H9 (cell line): ENCODE measurements around the gene TIMM9. TPM values are rescaled to one million over a fixed set of nuclear protein-coding genes. Genes with fewer than 3 reads are reported as not detected.

Experiments used
- DNase-seq: peaks from one replicate; pipeline ENCODE4 v3.0.0-alpha.2; 2017
- H2AFZ ChIP-seq: one replicate; pipeline ENCODE4 v1.6.1; 2013; ENCODE audit warnings: mild to moderate bottlenecking, low read length, control low read depth, moderate library complexity
- H2AK5ac ChIP-seq: 2 replicates; pipeline ENCODE4 v1.6.1; 2013; ENCODE audit warnings: low read length, control low read depth, mixed read lengths; ENCODE audit not compliant: insufficient read length
- H2BK120ac ChIP-seq: one replicate; pipeline ENCODE4 v1.6.1; 2013; ENCODE audit warnings: low read depth, mild to moderate bottlenecking, low read length, control low read depth, inconsistent platforms; ENCODE audit not compliant: poor library complexity, severe bottlenecking
- H2BK12ac ChIP-seq: 2 replicates; pipeline ENCODE4 v1.6.1; 2013; ENCODE audit warnings: low read length, control low read depth, mixed read lengths, low read depth; ENCODE audit not compliant: insufficient read length
- H2BK15ac ChIP-seq: 2 replicates; pipeline ENCODE4 v1.6.1; 2013; ENCODE audit warnings: low read depth, low read length, control low read depth
- H2BK20ac ChIP-seq: one replicate; pipeline ENCODE4 v1.6.1; 2013; ENCODE audit warnings: low read depth, mild to moderate bottlenecking, low read length, control low read depth, inconsistent platforms; ENCODE audit not compliant: poor library complexity, severe bottlenecking
- H2BK5ac ChIP-seq: 2 replicates; pipeline ENCODE4 v1.6.1; 2013; ENCODE audit warnings: low read length, control low read depth, mixed read lengths; ENCODE audit not compliant: insufficient read length
- H3K14ac ChIP-seq: 2 replicates; pipeline ENCODE4 v1.6.1; 2013; ENCODE audit warnings: low read length, control low read depth; ENCODE audit not compliant: insufficient read depth
- H3K18ac ChIP-seq: 2 replicates; pipeline ENCODE4 v1.6.1; 2013; ENCODE audit warnings: low read depth, mild to moderate bottlenecking, mixed read lengths, low read length, control low read depth; ENCODE audit not compliant: insufficient read length
- H3K23ac ChIP-seq: 2 replicates; pipeline ENCODE4 v1.6.1; 2013; ENCODE audit warnings: low read length, control low read depth, mixed read lengths, low read depth; ENCODE audit not compliant: insufficient read length
- H3K23me2 ChIP-seq: 2 replicates; pipeline ENCODE4 v1.6.1; 2013; ENCODE audit warnings: low read depth, mild to moderate bottlenecking, mixed read lengths, low read length, control low read depth; ENCODE audit not compliant: insufficient read length, poor library complexity, severe bottlenecking
- H3K27ac ChIP-seq: 2 replicates; pipeline ENCODE4 v1.5.1; 2013; ENCODE audit warnings: low read length, control low read depth, mixed read lengths, low read depth; ENCODE audit not compliant: insufficient read length
- H3K27me3 ChIP-seq: 2 replicates; pipeline ENCODE4 v1.6.1; 2013; ENCODE audit warnings: low read length, control low read depth, inconsistent platforms; ENCODE audit not compliant: insufficient read depth
- H3K4ac ChIP-seq: 2 replicates; pipeline ENCODE4 v1.6.1; 2013; ENCODE audit warnings: low read depth, mild to moderate bottlenecking, control low read depth, inconsistent platforms, low read length, moderate library complexity
- H3K4me1 ChIP-seq: 2 replicates; pipeline ENCODE4 v1.6.1; 2013; ENCODE audit warnings: low read length, control low read depth, inconsistent platforms; ENCODE audit not compliant: insufficient read depth
- H3K4me2 ChIP-seq: 2 replicates; pipeline ENCODE4 v1.6.1; 2013; ENCODE audit warnings: low read length, control low read depth, mixed read lengths; ENCODE audit not compliant: insufficient read length, insufficient read depth
- H3K56ac ChIP-seq: 2 replicates; pipeline ENCODE4 v1.6.1; 2013; ENCODE audit warnings: low read depth, mild to moderate bottlenecking, mixed read lengths, low read length, control low read depth; ENCODE audit not compliant: insufficient read length
- H3K79me1 ChIP-seq: 2 replicates; pipeline ENCODE4 v1.6.1; 2013; ENCODE audit warnings: low read depth, mild to moderate bottlenecking, moderate library complexity, low read length, control low read depth, inconsistent platforms; ENCODE audit not compliant: insufficient read depth, poor library complexity, severe bottlenecking
- H3K79me2 ChIP-seq: 2 replicates; pipeline ENCODE4 v1.6.1; 2013; ENCODE audit warnings: low read length, control low read depth, inconsistent platforms; ENCODE audit not compliant: insufficient read depth
- H3K9ac ChIP-seq: 2 replicates; pipeline ENCODE4 v1.6.1; 2013; ENCODE audit warnings: low read length, control low read depth, mixed read lengths; ENCODE audit not compliant: insufficient read length; ENCODE audit errors: extremely low read depth
- H3K9me3 ChIP-seq: one replicate; pipeline ENCODE4 v1.6.1; 2013; ENCODE audit warnings: low read depth, low read length, inconsistent platforms; ENCODE audit not compliant: control insufficient read depth
- H3T11ph ChIP-seq: one replicate; pipeline ENCODE4 v1.6.1; 2013; ENCODE audit warnings: mild to moderate bottlenecking, low read length, control low read depth, inconsistent platforms
- H4K20me1 ChIP-seq: one replicate; pipeline ENCODE4 v1.6.1; 2013; ENCODE audit not compliant: control insufficient read depth, insufficient read length, insufficient read depth
- H4K5ac ChIP-seq: 2 replicates; pipeline ENCODE4 v1.6.1; 2013; ENCODE audit warnings: low read depth, mild to moderate bottlenecking, mixed read lengths, low read length, control low read depth; ENCODE audit not compliant: insufficient read length
- H4K8ac ChIP-seq: replicated peaks from 2 replicates; pipeline ENCODE4 v1.6.1; 2013; ENCODE audit warnings: low read length, control low read depth, mixed read lengths, low read depth; ENCODE audit not compliant: insufficient read length
- H4K91ac ChIP-seq: 2 replicates; pipeline ENCODE4 v1.6.1; 2013; ENCODE audit warnings: low read depth, mild to moderate bottlenecking, moderate library complexity, mixed read lengths, low read length, control low read depth; ENCODE audit not compliant: insufficient read length
- H3K27ac Mint-ChIP-seq, 3 experiments: 2 replicates in 2 of 3; 3 replicates in 1 of 3; pipeline ENCODE4 v1.8.0; 2020 to 2021; ENCODE audit warnings: mixed read lengths in 3 of 3, mild to moderate bottlenecking in 1 of 3, moderate library complexity in 1 of 3
- H3K27me3 Mint-ChIP-seq: 2 replicates; pipeline ENCODE4 v1.8.0; 2021; ENCODE audit warnings: low read depth, mild to moderate bottlenecking, moderate library complexity, mixed read lengths
- H3K36me3 Mint-ChIP-seq, 3 experiments: 2 replicates in 2 of 3; 3 replicates in 1 of 3; pipeline ENCODE4 v1.8.0; 2020 to 2021; ENCODE audit warnings: low read depth in 3 of 3, mixed read lengths in 3 of 3; ENCODE audit not compliant: insufficient read depth in 1 of 3
- H3K4me1 Mint-ChIP-seq, 2 experiments: 2 replicates each; pipeline ENCODE4 v1.8.0; 2020; ENCODE audit warnings: mixed read lengths in 2 of 2
- H3K4me3 Mint-ChIP-seq, 2 experiments: 2 replicates in 1 of 2; 3 replicates in 1 of 2; pipeline ENCODE4 v1.8.0; 2020 to 2021; ENCODE audit warnings: mild to moderate bottlenecking in 2 of 2, mixed read lengths in 2 of 2, moderate library complexity in 1 of 2
- H3K9me3 Mint-ChIP-seq, 2 experiments: 2 replicates in 1 of 2; 3 replicates in 1 of 2; pipeline ENCODE4 v1.8.0; 2020; ENCODE audit warnings: mild to moderate bottlenecking in 2 of 2, mixed read lengths in 2 of 2, moderate library complexity in 1 of 2
- WGBS: extraction: QIAGEN DNeasy Blood & Tissue Kit; methylation state at CpG from one replicate; pipeline ENCODE4 v1.1.7; 2013; ENCODE audit warnings: missing lambda C conversion rate, low lambda C conversion rate, mixed read lengths; ENCODE audit not compliant: insufficient read length; ENCODE audit errors: extremely low coverage; 5-methylcytosine and 5-hydroxymethylcytosine counted together
- total RNA-seq: library from RNA; stranded (reverse); gene quantifications from 2 replicates; pipeline ENCODE4 v1.2.1, GENCODE V29; 2021
- TF ChIP-seq, protein P1 (sequence below): fragments of 200-600 bp; sonication (generic); conservative IDR thresholded peaks from 3 replicates; pipeline ENCODE4 v1.8.0; 2021; ENCODE audit warnings: antibody characterized with exemption, mild to moderate bottlenecking

The TIMM9 gene
- total RNA-seq, 1 experiment from 2014 or later, result 51.4 TPM

DNA sequence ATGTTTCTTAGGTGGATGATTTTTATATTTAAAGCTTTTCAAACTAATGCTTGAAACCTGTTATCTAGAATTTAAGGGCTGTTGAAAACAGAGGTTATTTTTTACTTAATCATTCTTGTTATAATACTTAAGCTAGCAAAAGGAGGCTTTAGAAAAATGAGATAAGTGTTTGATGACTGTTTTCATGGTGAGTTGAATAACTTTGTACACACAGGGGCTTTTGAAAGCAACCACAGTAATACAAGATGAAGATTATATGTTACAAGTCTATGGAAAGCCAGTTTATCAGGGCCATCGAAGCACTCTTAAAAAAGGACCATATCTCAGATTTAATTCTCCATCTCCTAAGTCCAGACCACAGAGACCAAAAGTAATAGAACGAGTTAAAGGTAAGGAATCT, 33.4 kb upstream of the TIMM9 start:
- Histone ChIP-seq H2BK20ac (no peak overlapping the region), H2BK12ac (no peak overlapping the region), H4K5ac (no peak overlapping the region), H3K79me2 (no peaks in the 10 kb centered on the region), H3K79me1 (no peaks in the 10 kb centered on the region), H3K23ac (no peak overlapping the region), H4K20me1 (no peaks in the 10 kb centered on the region), H3K4me2 (no peak overlapping the region), H4K91ac (no peak overlapping the region), H3K4me1 (no peaks in the 10 kb centered on the region), H3K18ac (no peak overlapping the region), H3K27ac (no peak overlapping the region), H3K14ac (no peak overlapping the region), H2BK120ac (no peak overlapping the region), H4K8ac (no peak overlapping the region), H3K4ac (no peak overlapping the region), H3K56ac (no peak overlapping the region), H3K27me3 (no peaks in the 10 kb centered on the region), H3K23me2 (no peaks in the 10 kb centered on the region), H2AFZ (no peak overlapping the region), H3K9me3 (no peaks in the 10 kb centered on the region), H2BK5ac (no peak overlapping the region), H2AK5ac (no peak overlapping the region), H2BK15ac (no peak overlapping the region), H3K9ac (no peak overlapping the region), H3T11ph (no peak overlapping the region)
- DNase-seq, result no peak
- TF ChIP-seq, protein P1, sequence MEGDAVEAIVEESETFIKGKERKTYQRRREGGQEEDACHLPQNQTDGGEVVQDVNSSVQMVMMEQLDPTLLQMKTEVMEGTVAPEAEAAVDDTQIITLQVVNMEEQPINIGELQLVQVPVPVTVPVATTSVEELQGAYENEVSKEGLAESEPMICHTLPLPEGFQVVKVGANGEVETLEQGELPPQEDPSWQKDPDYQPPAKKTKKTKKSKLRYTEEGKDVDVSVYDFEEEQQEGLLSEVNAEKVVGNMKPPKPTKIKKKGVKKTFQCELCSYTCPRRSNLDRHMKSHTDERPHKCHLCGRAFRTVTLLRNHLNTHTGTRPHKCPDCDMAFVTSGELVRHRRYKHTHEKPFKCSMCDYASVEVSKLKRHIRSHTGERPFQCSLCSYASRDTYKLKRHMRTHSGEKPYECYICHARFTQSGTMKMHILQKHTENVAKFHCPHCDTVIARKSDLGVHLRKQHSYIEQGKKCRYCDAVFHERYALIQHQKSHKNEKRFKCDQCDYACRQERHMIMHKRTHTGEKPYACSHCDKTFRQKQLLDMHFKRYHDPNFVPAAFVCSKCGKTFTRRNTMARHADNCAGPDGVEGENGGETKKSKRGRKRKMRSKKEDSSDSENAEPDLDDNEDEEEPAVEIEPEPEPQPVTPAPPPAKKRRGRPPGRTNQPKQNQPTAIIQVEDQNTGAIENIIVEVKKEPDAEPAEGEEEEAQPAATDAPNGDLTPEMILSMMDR, result no peak
- no CpG with 5 or more reads among the region's 2 CpGs for WGBS
- Mint-ChIP-seq H3K27ac (no peak overlapping the region), H3K27me3 (no peaks in the 10 kb centered on the region), H3K9me3 (no peaks in the 10 kb centered on the region), H3K4me1 (no peaks in the 10 kb centered on the region), H3K4me3 (no peak overlapping the region), H3K36me3 (peaks cover 0 to 29% (median 8%) of the 10 kb centered on the region in 3 experiments; a peak in 3 of 7 replicates)
